ENCODE data around the gene TENM4.

The TENM4 gene

DNA sequence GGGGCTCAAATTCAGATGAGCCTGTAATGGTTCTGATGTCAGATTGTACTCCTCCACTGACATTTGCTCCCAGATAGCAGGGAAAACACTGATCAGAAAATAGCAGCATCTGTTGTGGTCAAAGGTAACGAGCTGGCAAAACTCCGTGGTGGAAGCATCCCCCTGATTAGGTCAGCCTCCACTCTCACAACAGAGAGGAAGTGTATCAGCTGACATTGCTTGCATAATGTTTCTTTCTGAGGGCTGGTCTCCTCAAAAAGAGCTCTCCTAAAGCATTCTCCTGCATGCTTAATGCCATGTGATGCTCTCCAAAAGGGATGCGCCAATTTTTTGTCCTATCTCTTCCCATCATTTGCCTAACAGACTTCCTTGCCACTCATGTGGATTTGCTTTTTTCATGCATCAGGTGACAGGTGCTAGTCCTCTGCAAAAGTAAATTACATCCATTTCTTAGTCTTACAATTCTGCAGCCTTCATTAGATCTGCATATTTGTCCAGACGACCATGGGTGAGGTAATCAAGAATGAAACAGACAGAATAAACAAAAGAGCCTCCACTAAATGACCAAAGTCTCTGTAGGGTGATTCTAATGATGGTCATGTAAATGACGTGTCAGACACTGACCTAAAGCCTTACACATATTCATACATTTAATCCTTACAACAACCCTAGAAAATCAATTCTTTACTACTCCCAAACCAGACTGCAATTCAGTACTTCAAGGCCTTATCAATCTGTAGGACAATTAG is 6.4 kb upstream of the TENM4 start:
- DNase-seq: no peak

DNA sequence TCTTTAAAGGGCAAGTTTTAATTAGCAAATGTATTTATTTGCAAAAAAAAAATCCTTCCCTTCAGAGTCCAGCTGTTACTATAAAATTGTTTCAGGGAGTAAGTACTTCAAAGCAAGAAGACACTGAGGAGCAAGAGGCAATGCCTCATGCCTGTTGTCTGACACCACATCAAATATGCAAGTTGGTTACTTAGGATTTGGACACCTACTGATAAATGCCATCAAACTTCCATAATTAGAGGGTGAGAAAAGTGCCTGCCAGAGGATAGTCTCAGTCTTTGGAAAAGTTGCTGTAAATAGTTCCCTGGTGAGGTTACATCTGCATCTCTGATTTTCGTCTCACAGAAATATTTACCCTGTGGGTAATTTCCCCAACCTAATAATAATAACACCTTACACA is 4.1 kb upstream of the TENM4 start:
- DNase-seq: no peak

DNA sequence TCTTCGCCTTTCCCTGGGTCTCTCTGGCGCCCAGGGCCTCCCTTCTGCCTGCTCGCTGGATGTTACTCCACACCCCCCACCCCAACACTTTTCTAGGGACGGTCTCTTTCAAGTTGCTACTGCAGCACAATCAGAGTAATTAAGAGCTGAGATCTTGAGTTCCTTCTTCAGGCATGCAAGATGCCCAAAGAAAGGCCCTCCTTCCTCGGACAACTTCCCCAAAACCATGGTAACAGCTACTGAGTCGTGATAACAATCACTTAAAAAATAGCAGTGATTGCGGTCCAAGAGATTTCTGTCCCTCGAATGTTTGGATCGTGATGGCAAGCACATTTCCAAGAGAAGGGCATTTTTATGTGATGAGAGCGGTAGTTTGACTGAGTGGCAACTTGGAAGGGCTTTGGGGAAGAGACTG is 638 bp upstream of the TENM4 start:
- DNase-seq: no peak

DNA sequence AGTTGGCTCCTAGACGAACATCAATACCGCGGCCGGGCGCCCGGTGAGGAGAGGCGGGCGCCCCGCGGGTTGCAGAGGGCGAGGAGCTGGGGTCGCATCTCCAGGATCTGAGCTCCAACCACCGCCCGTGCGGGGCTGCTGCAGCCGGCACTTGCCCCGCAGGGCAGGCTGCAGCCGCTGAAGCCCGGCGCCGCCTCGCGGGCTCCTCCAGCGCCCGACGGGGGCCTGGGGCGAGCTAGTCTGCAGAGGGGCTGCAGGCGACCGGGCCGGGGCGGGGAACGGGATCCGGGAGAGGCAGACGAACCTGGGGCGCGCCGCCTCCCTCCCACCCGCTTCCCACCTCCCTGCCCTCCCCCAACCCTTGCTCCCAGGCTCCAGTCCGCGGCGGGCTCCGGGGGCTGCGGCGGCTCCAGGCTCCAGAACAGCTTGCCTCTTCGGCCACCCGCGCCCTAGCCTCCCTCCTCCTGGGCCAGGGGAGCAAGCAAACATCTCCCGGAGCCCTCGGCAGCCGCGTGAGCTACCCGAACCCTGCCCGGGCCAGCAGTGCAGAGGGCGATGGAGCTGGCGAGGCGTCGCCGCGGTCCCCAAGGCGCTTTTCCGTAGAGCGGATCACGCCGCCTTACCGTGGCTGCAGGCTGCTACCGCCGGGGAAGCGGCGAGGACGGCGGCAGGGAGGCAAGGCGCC is 802 bp downstream of the TENM4 start:
- DNase-seq: peak in 1 of 2 experiments; percentile 38

DNA sequence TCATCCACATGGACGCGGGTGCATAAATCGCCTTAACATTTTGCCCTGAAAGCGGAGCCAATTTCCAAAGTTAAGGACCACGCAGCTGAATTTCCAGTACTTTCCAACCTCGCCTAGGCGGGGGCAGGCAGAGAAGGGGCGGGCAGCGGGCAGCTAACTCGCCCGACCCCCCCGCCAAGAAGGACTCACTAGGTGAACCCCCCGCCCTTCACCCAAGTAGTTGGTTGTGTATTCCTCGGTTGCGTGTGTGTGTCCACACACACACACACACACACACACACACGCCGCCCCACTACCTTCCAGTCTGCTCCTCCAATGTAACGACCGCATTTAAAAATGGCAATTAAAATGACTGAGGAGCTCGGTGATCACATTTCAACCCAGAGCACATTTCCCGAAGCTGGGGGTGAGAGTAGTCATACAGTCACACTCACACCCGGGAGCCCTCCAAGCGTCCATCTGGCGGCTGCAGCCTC is 1.4 kb downstream of the TENM4 start:
- no peak for DNase-seq

DNA sequence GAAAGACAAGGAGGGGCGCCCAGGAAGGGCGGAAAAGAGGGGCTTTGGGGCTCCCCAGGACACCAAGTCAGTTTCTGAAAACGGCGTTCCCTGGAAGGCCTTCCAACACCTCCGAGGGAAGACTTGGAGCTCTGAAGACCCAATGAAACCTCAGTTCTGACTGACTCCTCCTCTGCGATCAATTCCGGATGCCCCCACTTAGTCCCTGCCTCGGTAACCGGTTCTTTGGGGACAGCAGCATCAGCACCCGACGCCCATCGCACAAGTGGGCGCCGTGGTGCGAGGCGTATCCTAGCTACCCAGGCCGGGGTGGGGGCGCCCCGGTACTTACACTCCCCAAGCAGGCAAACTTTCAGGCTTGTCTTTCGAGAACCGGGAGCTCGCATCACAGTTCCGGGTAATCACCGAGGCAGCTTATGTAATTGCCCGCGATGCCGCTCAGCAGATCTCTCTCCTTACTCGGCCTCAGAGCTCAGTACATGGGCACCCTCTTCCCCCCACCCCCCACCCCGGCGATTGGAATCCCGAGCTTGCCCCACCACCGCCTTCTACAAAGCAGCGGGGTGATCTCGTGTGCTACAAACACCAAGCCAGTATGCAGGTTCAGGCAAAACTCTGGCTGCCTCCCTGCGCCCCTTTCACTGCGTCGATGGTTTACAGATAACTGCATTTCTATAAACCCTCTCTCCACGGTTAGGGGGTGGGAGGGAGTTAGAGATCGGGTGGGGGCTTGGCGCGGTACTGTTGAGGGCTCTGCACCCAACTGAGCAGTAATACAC is 2.0 kb downstream of the TENM4 start:
- no peak for DNase-seq

DNA sequence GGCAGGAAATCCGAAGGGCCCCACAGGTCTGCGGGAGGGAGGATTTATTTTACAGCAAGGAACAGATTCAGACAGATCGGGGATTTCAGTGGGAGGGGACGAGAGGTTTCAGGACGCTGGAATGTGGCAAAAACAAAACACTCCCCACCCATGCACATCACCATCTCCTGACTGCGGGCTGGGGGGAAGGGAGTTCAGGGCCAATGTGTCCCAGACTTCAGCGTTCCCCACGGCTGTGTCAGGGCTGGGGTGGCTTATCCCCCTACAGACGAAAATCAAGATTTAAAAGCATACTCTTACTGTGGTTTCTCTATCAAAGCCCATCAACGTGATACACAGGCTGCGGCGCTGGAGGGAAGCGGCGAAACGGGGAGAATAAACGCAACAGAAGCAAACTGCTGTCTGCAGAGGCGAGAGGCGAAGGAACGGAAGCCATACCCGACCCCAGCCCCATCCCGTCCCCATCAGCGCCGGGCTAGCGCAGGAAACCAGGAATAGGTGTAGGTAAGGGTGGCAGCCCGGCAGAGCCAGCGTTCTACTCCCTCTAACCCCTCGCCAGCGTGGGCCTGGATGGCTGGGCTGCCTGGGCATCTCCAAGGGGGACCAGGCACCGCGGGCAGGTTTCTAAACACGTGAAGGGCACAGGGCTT is 2.7 kb downstream of the TENM4 start:
- no peak for DNase-seq

DNA sequence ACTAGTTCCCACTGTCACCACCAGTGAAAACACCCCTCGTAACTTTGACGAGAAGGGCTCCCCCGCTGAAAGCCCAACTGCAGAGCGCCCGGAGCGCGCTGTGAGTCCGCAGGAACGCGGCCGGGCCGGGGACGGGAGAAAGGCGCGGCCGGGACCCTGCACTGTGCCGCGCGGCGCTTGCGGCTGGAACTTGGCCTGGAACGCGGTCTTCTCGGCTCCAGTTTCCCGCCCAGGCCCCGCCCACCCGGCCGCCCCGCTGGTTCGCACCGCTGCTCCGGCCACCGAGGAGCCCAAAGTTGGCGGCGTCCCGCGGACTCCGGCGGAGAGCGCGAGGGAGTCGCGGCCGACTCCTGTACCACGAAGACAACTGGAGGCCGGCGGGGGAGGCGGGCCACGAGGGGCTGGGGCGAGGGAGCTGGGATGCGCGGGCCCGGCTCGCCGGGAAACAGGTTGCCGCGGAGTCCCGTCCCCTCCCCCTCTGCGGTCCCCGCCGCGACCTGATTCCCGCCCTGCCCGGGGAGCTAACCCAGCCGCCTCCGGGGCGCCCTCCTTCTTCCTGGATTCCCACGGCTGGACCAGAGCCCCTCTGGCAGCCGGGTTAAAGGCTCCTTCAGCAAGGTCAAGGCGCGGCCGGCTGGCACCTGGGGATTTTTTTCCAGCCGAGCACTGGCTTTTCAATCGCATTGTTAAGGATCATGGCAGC is 3.4 kb downstream of the TENM4 start:
- peak; percentile 13 to 38 for DNase-seq

DNA sequence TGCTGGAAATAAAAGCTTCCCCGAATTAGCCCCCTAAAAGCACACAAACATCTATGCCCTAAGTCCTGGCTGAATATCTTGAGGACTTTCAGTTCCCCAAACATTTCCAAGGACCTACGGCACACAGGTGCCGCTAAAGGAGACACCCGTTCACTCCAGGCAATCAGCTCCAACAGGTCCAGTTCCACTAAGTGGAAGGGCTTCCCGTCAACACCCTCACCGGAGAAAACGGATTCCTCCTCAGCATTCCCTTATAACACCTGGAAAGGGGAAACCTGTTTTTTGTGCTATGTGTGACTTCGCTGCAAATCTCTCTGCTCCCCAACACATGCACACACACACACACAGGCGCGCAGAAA is 3.9 kb downstream of the TENM4 start:
- DNase-seq: no peak

DNA sequence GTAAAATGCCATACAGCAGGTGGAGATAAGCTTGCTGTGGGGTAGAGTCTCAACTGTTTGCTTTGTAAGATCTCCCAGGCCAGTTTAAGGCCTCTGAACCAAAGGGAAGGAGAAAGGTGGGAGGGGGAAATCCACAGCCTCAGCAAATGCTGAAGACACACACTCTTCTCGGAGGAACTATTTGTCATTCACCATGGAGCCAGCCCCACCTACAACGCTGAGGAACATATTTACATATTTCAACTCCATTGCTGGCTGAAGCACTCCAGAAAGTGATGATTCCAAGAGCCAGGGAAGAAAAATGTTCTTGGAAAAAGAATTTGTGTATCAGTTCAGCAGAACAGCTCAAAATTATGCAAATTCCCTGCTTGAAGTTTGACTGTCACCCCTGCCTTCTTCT is 6.5 kb downstream of the TENM4 start:
- DNase-seq: no peak

DNA sequence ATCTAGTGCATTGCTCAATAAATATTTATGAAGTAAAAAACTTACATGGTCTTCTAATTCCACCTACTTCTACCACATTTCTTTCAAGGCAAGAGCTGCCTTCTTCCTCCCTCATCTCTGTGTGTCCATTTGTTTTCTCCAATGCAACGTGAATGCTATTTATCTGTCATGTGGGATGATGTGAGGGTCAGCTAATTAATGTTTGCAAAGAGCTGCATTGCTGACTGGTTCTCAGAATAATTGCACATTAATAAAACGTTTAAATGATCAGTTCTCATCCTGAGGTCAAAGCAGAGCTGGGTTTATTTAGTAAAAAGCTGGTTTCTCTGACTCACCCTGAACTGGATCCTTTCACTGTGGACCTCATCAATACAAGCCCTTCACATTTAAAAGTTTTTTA is 8.7 kb downstream of the TENM4 start:
- no peak for DNase-seq

DNA sequence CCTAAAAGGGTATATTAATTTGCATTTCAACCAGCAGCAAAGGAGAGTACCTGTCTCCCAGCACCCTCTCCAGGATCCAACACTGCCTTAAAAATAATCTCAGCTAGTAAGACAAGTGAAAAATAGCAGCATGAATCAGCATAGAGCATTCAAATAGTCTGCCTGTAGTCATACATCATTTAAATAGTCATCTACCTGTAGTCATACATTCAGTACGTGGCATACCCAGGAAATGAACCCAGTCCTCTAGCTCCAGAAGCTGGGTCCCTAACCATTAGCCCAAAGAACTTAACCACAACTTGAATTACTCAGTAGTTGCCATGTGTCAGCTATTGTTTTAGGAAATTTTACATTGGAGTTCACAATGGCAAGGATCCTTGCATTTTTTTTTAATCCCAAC is 9.3 kb downstream of the TENM4 start:
- no peak for DNase-seq

DNA sequence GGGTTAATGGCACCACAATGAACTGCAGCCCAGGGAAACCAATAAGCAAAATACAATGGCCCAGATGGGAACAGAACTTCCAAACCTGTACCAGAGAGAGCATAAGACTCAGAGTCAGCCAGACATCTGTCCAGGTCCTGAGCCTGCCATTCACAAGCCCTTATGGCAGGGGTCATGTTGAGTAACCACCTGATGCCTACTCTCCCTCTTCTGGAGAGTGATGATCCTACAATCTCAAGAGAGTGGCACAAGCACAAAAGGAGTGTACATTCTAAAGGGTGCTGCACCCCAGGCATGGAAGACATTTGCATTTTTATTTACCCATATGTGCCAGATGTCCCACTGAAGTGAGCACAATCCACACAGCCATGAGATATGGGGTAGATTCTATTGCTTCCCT is 10.6 kb downstream of the TENM4 start:
- no peak for DNase-seq

DNA sequence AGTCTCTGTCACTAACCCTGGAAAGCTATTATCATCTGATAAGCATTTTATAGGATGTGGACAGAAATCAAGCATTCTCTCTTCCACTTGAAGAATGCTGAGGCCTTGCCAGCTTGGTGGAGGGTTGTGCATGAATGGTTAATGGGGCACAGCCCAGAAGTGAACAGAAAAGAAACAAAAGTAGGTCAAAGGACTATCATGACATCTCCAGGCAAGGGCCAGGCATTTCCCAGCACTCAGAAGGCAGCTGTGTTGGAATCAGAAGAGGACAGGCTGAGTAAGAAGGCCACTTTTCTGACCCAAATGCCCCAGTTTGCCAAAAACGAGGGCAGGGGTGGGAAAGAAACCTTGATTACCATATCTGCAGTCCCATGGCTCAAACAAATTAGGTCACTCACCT is 12.4 kb downstream of the TENM4 start:
- DNase-seq: no peak

DNA sequence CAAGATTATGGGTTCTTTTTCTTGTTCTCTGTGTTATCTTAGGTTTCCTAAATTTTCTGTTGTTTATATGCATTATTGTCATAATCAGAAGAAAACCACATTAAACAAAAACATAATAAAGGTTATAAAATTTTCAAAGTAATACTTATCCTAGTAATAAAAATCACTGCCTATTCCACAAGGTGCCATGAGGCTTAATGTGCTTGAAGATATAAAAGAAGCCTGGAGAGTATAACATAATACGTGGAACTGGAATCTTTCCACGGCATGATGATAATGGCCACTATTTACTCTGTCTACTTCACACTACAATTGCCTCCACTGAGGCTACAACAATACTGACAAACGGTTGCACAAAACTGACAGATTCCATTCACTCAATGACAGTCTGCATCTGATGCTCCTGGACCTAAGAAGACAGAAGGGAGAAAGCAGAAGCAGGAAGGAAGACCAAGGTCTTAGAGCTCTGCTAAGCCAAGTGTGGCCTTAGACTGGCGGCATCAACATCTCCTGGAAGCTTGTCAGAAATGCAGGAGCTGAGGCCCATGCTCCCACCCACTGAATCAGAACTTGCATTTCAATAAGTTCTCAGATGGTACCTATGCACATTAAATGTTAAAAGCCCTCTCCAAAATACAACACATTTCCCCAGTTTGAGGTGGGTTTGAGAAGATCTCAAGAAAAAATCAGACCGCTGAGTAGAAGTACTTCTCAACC is 13.1 kb downstream of the TENM4 start:
- DNase-seq: no peak

DNA sequence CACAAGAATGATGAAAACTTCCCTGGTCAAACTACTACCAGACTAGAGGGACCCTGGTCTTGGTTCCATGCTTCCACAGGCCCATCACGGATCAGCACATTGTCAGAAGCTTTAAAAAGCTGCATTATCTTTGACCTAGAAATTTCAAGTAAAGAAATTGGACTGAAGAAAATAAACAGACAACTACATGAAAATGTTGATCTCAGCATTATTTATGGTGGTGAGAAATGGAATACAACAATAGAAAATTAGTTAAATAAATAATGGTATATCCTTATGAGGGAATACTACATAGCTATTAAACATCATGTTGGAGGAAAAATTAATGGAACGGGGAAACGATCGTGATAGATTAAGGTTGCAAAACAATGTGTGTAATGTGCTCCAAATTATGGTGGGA is 13.7 kb downstream of the TENM4 start:
- DNase-seq: no peak

DNA sequence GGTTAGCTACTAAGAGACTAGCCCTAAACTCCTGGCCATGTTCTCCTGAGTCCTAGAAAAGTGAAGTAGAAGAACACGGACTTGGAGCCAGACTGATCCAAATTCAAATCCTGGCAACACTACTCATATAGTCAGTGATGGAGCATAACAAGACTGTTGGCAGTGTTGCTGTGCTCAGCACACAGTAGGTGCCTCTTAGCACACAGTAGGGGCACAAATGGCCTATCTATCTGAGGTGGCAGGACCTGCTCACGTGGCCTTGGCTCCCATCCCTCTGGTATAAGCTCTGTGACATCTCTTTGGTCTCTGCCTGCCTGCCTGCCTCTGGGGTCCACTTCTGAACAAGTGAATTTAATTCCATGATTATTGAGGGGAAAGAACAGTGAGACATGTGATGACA is 15.4 kb downstream of the TENM4 start:
- DNase-seq: no peak

DNA sequence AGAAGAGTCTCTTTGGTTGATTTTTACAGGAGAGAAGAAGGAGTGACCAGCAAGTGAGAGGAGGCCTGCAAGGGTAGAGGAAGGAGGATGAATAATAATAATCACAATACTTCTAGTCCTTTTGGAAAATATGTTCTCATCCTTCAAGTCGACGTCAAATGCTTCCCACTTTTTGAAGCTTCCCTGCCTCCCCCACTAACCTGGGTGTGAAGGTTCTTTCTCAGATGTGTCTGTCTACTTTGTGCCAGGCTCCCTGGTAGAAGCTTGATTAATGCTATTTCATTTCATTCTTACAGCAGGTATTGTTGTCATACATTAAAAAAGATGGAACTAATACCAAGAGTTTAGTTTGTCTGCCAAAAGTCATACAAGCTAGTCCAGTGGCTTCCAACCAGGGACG is 17.1 kb downstream of the TENM4 start:
- no peak for DNase-seq

DNA sequence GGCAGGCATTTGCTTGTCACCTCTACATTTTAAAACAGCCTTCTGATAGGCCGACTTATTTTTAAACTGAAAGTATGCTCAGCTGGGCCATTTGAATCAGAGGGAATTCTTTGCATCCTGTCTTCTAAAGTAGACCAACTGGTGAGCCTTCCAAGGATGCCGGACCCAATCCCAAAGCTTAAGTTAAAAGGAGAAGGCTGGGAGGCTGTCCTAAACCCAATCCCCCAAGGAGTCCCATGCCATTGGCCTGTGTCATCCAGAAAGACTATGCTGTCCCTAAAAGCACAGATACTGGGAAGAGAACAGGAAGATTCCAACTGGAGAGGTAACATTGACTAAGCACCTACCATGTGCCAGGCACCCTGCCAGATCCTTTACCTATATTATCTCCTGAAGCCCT is 18.0 kb downstream of the TENM4 start:
- DNase-seq: no peak

DNA sequence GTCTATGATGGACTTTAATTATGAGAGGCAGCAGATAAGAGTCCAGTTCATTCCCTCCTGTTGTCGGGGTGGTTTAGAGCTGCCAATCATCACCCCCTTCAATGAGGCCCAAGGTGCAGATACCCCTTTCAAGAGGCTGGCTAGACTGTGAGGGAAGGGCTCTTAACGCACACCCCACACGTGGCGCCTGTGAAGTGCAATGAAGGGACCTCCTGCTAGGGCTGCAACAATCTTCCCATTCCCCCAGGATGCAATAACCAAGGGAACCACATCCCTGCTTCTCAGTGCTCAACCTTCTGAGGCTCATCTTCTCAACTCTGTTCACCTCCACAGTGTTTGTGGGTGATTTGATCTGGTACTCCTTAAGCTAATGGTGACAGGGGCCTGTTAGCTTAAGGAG is 19.0 kb downstream of the TENM4 start:
- DNase-seq: no peak

DNA sequence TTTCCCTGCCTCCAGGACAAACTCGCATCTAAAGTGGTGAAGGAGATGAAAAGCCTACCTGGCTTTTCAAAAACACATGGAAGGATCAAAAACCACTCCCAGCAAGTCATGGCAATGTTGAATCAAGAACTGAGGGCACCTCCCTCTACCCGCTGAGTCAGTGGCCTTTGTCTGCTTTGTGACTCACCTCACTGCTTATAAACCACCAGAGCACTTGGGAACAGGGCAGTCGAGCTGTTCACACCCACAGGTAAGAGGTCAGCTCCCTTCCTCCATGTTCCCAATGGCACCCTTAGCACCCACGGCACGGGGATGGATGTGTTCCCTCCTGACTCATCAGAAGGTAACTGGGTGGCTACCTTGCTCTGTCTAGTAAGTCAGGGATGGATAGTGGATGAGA is 21.7 kb downstream of the TENM4 start:
- DNase-seq: no peak

DNA sequence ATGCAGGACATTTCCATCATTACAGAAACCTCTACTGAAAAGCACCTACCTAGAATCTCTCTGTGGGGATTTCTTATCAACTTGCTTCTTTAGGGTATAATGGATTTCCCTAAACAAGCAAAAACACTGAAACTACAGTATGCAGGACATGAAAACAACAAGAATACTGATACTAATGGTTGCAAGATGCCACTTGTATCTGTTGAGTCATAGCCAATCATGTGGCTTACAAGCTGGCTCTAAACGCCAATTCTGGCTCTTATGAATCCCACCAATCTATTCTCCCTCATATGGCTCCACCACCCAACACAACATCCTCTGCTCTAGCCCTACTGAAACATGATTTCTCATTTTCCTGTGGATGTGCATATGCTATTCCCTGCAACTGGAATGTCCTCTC is 22.6 kb downstream of the TENM4 start:
- DNase-seq: no peak

All from NCI-H1930 (cell line).